C1 segment of cervical spinal cord (tissue), 14 donors: ENCODE measurements around the gene ASRGL1.

Source experiments
- DNase-seq, 14 donors: peaks; one replicate each; lab custom pipeline; 2025; lab: John Stamatoyannopoulos, UW

The ASRGL1 gene

GRCh38 chr11:62393061-62393611, 55.9 kb downstream of the ASRGL1 start:
- DNase-seq, result no peak

DNA sequence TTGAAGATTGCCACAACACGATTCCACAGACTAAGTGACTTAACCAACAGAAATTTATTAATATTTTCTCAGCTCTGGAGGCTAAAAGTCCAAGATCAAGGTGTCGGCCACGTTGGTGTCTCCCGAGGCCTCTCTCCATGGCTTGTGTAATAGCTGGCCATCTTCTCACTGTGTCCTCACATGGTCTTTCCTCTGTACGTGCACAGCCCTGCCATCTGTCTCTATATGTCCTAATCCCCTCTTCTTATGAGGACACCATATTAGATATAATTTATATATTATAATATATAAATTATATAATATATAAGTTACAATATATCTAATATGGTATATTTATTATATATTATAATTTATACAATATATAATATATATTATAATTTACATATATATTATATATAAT, 56.5 kb downstream of the ASRGL1 start:
- no peak for DNase-seq

GRCh38 chr11:62394825-62395538, 57.7 kb downstream of the ASRGL1 start:
- DNase-seq, result peak in 12 of 14 donors; percentile 34 to 91 (median 60)

- DNase-seq, result no peak
Measured at GRCh38 chr11:62395885-62396551, 58.8 kb downstream of the ASRGL1 start.

DNA sequence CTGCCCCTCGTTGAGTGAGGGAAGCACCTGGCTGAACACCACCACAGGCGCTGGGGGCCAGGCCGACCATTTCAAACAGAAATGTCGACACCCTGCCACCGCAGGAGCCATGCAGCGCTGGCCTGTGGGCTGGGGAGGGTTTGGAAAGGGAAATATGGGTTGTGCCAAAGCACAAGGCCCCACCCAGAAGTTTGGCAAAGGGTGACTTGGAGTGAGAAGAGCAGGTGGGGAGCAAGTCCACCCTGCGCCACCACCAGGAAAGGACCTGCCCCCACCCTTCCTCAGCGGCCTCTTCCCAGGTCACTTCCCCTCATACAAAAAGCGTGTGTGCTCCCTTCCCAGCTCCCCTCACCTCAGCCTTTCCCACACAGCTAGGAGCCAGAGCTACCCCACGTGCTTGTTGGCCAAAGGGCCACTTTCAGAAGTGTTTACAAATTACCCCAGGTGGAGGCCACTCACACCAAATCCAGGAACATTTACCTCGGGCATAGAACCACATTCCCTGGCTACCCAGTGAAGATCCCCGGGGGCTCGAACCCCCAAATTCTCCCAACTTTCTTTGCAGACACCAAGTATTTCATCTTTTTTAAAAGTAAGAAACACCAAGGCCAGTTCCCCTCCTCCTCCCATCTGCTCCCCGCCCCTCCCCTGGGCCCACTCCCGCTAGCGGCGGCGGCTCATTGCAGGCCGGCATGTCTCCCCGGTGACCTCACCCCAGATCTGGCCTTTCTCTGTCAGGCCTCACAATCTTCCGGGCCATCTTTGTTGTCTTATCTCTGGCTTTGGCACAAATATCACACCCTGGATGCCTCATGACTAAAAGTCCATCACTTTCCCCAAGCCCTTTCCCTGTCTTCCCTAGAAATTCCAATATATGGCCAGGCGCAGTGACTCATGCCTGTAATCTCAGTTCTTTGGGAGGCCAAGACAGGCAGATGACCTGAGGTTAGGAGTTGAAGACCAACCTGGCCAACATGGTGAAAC, 61.1 kb downstream of the ASRGL1 start:
- DNase-seq, result no peak

DNA sequence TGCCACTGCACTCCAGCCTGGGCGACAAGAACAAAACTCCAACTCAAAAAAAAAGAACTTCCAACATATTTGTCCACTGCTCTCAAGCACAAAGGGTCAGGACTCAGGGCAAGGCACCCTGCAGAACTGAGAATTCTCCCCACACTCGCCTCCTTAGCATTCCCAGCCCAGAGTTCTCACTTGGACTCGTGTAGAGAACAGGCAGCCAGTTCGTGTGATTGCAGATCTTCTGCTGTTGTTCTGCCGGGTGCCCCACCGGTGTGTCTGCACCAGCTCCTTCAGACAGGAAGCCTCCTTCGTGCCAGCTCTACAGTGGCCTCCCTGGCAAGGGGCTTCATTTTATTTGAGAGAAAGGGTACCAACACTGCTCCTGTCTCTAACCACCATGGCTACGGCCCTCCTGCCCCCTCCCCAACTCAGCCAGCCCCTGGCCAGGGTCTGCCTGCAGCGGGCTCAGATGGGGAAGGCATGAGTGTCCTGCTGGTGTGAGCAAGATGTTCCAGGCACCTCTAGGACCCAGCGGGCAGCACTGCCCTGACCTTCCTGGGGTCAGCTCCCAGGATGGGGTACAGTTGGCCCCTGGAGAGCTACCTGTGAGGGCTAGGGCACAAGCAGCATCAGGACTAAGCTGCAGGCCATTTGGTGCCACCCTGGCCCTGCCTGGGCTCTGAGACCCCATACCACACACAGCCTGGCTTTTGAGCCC, 62.1 kb downstream of the ASRGL1 start:
- DNase-seq, result no peak

- no peak for DNase-seq
Measured at GRCh38 chr11:62399878-62400266, 62.6 kb downstream of the ASRGL1 start.

DNA sequence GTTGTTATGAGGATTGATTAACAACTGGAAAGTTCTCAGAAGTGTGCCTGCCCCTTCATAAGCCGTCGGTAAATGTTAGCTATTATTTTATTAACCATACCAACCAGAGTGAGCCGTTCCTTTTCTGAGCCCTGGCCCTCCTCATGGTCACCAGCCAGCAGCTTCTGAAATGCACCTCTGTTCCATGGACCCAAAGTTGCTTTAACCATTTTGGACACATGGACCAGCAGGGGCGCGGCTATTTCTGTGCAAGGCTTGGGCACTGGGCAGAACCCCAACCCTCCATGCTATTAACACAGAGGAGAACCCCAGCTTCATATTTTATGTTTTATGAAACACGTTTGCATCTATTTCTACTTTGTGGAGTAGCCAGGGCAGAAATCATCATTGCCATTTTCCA, 63.0 kb downstream of the ASRGL1 start:
- DNase-seq, result no peak

DNA sequence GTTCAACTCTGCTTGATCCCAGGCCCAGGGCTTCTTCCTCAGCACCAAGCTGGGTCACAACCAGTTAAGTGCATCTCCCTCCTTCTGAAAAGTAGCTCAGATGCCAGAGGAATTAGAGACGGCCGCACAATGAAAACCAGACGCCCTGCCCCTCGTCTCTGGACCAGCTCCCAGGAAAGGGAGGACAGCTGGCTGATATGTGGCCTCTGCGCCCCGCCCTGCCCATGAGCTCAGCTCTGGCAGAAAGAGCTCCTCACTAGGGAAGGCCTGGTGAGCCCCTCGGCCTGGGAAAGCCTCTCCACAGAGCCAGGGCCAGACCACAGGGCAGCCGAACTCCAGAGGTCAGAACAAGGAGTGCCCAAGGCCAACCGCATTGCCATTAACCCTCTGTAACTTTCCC, 63.5 kb downstream of the ASRGL1 start:
- peak in 10 of 14 donors; percentile 15 to 73 (median 54) for DNase-seq

DNA sequence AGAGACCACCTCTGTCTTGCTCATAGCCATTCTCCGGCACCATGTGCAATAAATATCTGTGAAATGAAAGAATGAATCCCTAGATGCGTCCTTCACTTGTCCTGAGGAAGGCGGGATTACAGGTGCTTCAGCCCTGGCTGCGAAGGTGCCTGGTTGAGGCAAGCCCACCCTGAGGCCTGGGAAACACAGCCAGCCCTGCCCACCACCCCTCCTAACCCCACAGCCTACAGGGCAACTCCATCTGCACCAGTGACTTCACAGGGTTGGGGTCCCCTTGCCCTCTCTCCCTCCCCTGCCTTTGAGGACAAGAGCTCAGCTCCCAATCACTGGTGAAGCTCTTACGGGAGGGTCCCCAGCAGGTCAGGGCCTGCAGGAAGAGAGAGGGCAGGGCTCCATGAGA, 64.1 kb downstream of the ASRGL1 start:
- no peak for DNase-seq

GRCh38 chr11:62401811-62402210, 64.6 kb downstream of the ASRGL1 start:
- no peak for DNase-seq

DNA sequence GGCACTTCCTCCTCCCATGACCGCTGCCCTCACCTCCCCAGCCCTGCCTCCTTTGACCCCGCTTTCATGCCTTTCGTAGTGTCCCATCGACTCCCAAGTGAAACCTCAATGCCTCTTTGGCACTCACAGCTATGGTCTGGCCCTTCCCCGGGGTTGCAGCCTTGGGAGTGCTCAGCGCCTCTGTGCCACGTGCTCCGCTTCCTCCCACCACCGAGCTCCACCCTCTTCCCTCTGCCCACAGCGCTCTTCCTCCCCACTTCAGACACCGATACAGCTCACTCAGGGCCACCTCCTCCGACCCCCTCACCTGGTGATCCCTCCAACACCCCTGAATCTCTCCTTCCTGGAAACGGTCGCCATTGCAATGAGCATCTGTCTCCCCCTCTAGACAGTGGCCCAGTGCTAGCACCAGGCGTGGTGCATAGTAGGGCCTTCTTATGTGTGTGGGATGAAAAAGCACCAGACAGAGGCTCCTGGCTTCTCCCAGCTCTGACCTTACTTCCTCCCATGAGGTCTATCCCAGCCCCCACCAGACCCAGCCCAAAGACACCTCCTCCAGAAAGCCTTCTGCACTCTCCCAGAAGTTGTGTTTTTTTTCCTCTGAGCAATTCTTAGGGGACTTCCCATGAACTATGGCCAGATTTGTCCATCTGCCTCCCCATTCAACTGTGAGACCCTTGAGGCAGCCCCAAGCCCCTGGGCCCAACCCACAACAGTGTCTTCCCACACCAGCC, 65.1 kb downstream of the ASRGL1 start:
- peak in 4 of 14 donors; percentile 13 to 29 (median 24) for DNase-seq

- DNase-seq, result no peak
Measured at GRCh38 chr11:62402960-62403730, 65.9 kb downstream of the ASRGL1 start.

DNA sequence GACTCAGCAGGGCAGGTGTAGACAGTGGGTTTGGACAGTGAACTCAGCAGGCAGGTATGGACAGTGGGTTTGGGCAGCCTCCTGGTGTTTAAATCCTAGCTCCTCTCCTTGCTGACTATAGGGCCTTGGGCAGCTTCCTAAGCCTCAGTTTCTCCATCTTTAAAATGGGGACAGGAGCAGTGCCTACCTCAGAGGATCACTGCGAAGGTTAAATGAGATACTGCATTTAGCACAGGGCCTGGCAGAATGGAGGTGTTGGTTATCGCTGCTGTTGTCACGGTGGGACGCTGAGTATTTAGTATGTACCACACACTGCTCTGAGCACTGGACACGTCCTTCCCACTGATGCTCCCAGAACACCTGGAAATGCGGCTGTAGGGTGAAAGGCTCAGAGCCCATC, 67.2 kb downstream of the ASRGL1 start:
- no peak for DNase-seq

GRCh38 chr11:62404901-62405300, 67.7 kb downstream of the ASRGL1 start:
- DNase-seq, result no peak

DNA sequence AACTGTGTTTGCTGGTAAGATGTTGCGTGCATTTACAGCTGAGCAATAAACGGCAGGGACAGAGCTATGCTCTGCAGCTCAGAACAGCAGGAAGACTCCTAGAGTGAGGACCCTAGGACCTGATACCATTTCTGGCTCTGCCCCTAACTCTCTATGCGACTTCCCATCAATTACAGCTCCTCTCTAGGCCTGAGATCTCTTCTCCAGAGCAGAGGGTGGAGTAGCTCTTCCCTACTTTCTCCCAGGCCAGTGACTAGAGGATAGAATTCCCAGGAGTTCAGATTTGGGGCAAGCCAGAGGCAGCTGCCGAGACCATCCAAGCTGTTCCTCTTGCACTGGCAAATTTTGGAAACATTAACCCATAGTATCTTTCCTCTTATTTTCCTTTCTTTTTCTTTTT, 68.8 kb downstream of the ASRGL1 start:
- DNase-seq, result no peak

- DNase-seq, result peak in 2 of 14 donors; percentile 14 to 91
Measured at GRCh38 chr11:62409831-62410230, 72.6 kb downstream of the ASRGL1 start.

- DNase-seq, result no peak
Measured at GRCh38 chr11:62410972-62411371, 73.7 kb downstream of the ASRGL1 start.

DNA sequence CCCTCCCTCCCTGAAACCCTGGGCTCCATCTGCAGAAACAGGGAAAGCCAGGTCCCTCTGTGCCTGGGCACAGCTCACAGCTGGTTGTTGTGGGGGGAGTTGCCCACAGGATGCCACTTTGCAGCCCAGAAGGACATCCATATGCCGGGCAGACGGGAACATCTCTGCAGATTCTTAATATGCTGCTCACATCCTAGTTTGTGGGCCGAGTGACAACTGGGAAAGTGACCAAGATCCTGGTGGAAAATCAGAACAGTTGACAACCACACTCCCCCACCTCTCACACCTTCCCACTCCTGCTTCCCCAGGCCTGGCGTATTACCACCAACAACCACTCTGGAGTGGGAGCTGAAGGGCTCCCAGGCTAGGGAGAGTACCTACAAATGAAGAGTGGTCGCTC, 74.3 kb downstream of the ASRGL1 start:
- peak in 1 of 14 donors; percentile 33 for DNase-seq
